DMS153 (cell line): ENCODE measurements around the gene RFTN1.

ENCODE experiments used
- DNase-seq: peaks from one replicate; lab custom pipeline; 2025; lab: John Stamatoyannopoulos, UW

Gene RFTN1

GRCh38 chr3:16467393-16467792 is 46.1 kb downstream of the RFTN1 start:
- no peak for DNase-seq

GRCh38 chr3:16466822-16467221 is 46.7 kb downstream of the RFTN1 start:
- DNase-seq, result no peak

- DNase-seq, result no peak
Measured at GRCh38 chr3:16464511-16465148, 48.9 kb downstream of the RFTN1 start.

GRCh38 chr3:16463914-16464313 is 49.6 kb downstream of the RFTN1 start:
- no peak for DNase-seq

GRCh38 chr3:16463119-16463518 is 50.4 kb downstream of the RFTN1 start:
- DNase-seq, result no peak

GRCh38 chr3:16462679-16463078 is 50.8 kb downstream of the RFTN1 start:
- DNase-seq, result no peak

GRCh38 chr3:16461463-16462245 is 51.8 kb downstream of the RFTN1 start:
- peak; percentile 72 for DNase-seq

GRCh38 chr3:16460886-16461285 is 52.6 kb downstream of the RFTN1 start:
- DNase-seq, result no peak

- DNase-seq, result no peak
Measured at GRCh38 chr3:16460273-16460672, 53.2 kb downstream of the RFTN1 start.

- DNase-seq, result no peak
Measured at GRCh38 chr3:16456784-16457415, 56.6 kb downstream of the RFTN1 start.

GRCh38 chr3:16455966-16456365 is 57.5 kb downstream of the RFTN1 start:
- DNase-seq, result no peak

GRCh38 chr3:16455001-16455400 is 58.5 kb downstream of the RFTN1 start:
- DNase-seq, result no peak

GRCh38 chr3:16452261-16452660 is 61.2 kb downstream of the RFTN1 start:
- DNase-seq, result no peak

- DNase-seq, result no peak
Measured at GRCh38 chr3:16449369-16449768, 64.1 kb downstream of the RFTN1 start.

GRCh38 chr3:16448639-16449070 is 64.8 kb downstream of the RFTN1 start:
- no peak for DNase-seq

- no peak for DNase-seq
Measured at GRCh38 chr3:16447135-16447534, 66.4 kb downstream of the RFTN1 start.

- no peak for DNase-seq
Measured at GRCh38 chr3:16444344-16444743, 69.2 kb downstream of the RFTN1 start.

GRCh38 chr3:16442730-16443129 is 70.8 kb downstream of the RFTN1 start:
- DNase-seq, result no peak

GRCh38 chr3:16441371-16441875 is 72.1 kb downstream of the RFTN1 start:
- peak; percentile 78 for DNase-seq

GRCh38 chr3:16439848-16440708 is 73.4 kb downstream of the RFTN1 start:
- no peak for DNase-seq

- DNase-seq, result no peak
Measured at GRCh38 chr3:16439163-16439847, 74.2 kb downstream of the RFTN1 start.
